GM12878 (cell line): ENCODE data around the gene DIO2. TPM values are rescaled to one million over a fixed set of nuclear protein-coding genes. Genes with fewer than 3 reads are reported as not detected.

ENCODE experiments used
- ATAC-seq: fragments of 200-7000 bp; cut with Tn5 transposase; 3 replicates; pipeline ENCODE4 v1.9.1; 2020; ENCODE audit warnings: mild to moderate bottlenecking, moderate library complexity
- BruUV-seq: library from RNA; stranded (reverse); fragments of 400-500 nt; replicated peaks from 2 replicates; lab custom pipeline; 2021; lab: Mats Ljungman, UMichigan
- CTCF ChIA-PET: fragments of 300-600 bp; sonication (Branson Sonifier 250); formaldehyde crosslinking; extraction: SDS; loops from one replicate; lab custom pipeline; 2021; ENCODE audit warnings: inconsistent platforms; lab: Yijun Ruan, JAX
- POLR2A ChIA-PET: fragments of 350-600 bp; formaldehyde crosslinking; extraction: SDS; loops from one replicate; lab custom pipeline; 2021; ENCODE audit warnings: inconsistent platforms; lab: Charles Lee
- RAD21 ChIA-PET: fragments of 300-600 bp; sonication (Branson Sonifier 250); formaldehyde crosslinking; loops from one replicate; lab custom pipeline; 2023; ENCODE audit warnings: antibody characterized with exemption; ENCODE audit not compliant: unreplicated experiment; lab: Charles Lee
- SMC1A ChIA-PET: fragments of 300-600 bp; sonication (Branson Sonifier 250); formaldehyde crosslinking; loops from one replicate; lab custom pipeline; 2023; ENCODE audit not compliant: unreplicated experiment, uncharacterized antibody; lab: Charles Lee
- DNase-seq: peaks from one replicate; pipeline ENCODE4 v3.0.0-alpha.2; 2011; ENCODE audit warnings: low read depth, low spot score
- FAIRE-seq: peaks from 3 replicates; lab custom pipeline; 2011; peaks lifted over from hg19 to GRCh38; lab: Jason Lieb, UNC
- H2AFZ ChIP-seq: 2 replicates; pipeline ENCODE4 v1.6.0; 2011; ENCODE audit warnings: low read depth, low read length, control low read depth; ENCODE audit not compliant: control insufficient read depth
- H3K27ac ChIP-seq: 2 replicates; pipeline ENCODE4 v1.5.1; 2011; ENCODE audit warnings: control low read depth; ENCODE audit not compliant: control insufficient read depth, insufficient read depth
- H3K27me3 ChIP-seq, 2 experiments: replicated peaks in 1 of 2; 2 replicates each; pipeline versions ENCODE4 v1.6.0 to v1.6.1; 2011; ENCODE audit warnings: low read length in 1 of 2; ENCODE audit not compliant: control insufficient read depth in 2 of 2, insufficient read depth in 2 of 2
- H3K36me3 ChIP-seq, 2 experiments: 2 replicates each; pipeline ENCODE4 v1.5.1; 2011; ENCODE audit warnings: low read length in 1 of 2; ENCODE audit not compliant: control insufficient read depth in 2 of 2, insufficient read depth in 2 of 2
- H3K4me1 ChIP-seq: 2 replicates; pipeline ENCODE4 v1.6.1; 2011; ENCODE audit warnings: mild to moderate bottlenecking, low read length, moderate library complexity, mixed read lengths; ENCODE audit not compliant: control insufficient read depth, insufficient read depth
- H3K4me2 ChIP-seq: 2 replicates; pipeline ENCODE4 v1.6.0; 2011; ENCODE audit warnings: control low read depth; ENCODE audit not compliant: control insufficient read depth, insufficient read depth
- H3K4me3 ChIP-seq: fragments of 200-600 bp; sonication (generic); 2 replicates; pipeline ENCODE4 v1.5.1; 2016
- H3K79me2 ChIP-seq: 2 replicates; pipeline ENCODE4 v1.6.0; 2011; ENCODE audit warnings: low read length; ENCODE audit not compliant: control insufficient read depth, insufficient read depth
- H3K9ac ChIP-seq: 2 replicates; pipeline ENCODE4 v1.8.0; 2011; ENCODE audit warnings: low read length, control low read depth, mixed read lengths; ENCODE audit not compliant: control insufficient read depth, insufficient read depth
- H3K9me3 ChIP-seq: replicated peaks from 3 replicates; pipeline ENCODE4 v1.5.1; 2011; ENCODE audit warnings: mild to moderate bottlenecking, low read length; ENCODE audit not compliant: control insufficient read depth, insufficient read depth
- H4K20me1 ChIP-seq: 2 replicates; pipeline ENCODE4 v1.6.0; 2011; ENCODE audit not compliant: control insufficient read depth, insufficient read depth
- FOS ChIP-seq: IDR thresholded peaks from 3 replicates; pipeline ENCODE4 v1.6.1; 2011; ENCODE audit warnings: borderline replicate concordance; ENCODE audit not compliant: insufficient read length; ENCODE audit errors: extremely low read depth
- IKZF2 ChIP-seq, 2 experiments: fragments of 450-650 bp; IDR thresholded peaks; 2 replicates each; pipeline ENCODE4 v1.6.1; 2017; ENCODE audit warnings: mild to moderate bottlenecking in 2 of 2, moderate library complexity in 2 of 2
- NBN ChIP-seq: fragments of 450-650 bp; IDR thresholded peaks from 2 replicates; pipeline ENCODE4 v1.6.1; 2016
- NR2C2 ChIP-seq: IDR thresholded peaks from 2 replicates; pipeline ENCODE4 v1.6.1; 2011; ENCODE audit warnings: borderline replicate concordance, low read depth; ENCODE audit not compliant: control insufficient read depth, insufficient read length
- RB1 ChIP-seq: fragments of 450-650 bp; formaldehyde crosslinking; IDR thresholded peaks from 2 replicates; pipeline ENCODE4 v1.6.1; 2017; ENCODE audit warnings: mild to moderate bottlenecking, borderline replicate concordance
- RFX5 ChIP-seq: IDR thresholded peaks from 2 replicates; pipeline ENCODE4 v1.6.1; 2011; ENCODE audit warnings: low read depth, low read length, improper control_type of control experiment
- WGBS: methylation state at CpG from one replicate; pipeline ENCODE4 v1.1.6; 2016; ENCODE audit warnings: low lambda C conversion rate; ENCODE audit not compliant: insufficient replicate concordance, insufficient coverage; ENCODE audit errors: missing lambda C conversion rate; 5-methylcytosine and 5-hydroxymethylcytosine counted together
- in situ Hi-C: fragments of 300-500 bp; cut with MboI; formaldehyde crosslinking; loops from 9 replicates; pipeline ENCODE4 v1.14.3; 2018; ENCODE audit warnings: mixed read lengths
- intact Hi-C: fragments of 100-400 bp; cut with micrococcal nuclease; formaldehyde crosslinking; loops from one replicate; pipeline ENCODE4 v1.14.2; 2022; ENCODE audit not compliant: unreplicated experiment
- polyA plus RNA-seq, 11 experiments: library from polyadenylated mRNA; depleted of rRNA in 4 of 11; unstranded in 6 of 11; stranded (reverse) in 5 of 11; fragments of >200 nt; fragmentation: Nextera tagmentation in 4 of 11; fragmentation: Illumina TruSeq in 1 of 11; extraction: Ambion mirVana in 4 of 11; extraction: Trizol in 1 of 11; gene quantifications; 1 replicate in 1 of 11; 2 replicates in 10 of 11; pipeline versions ENCODE4 v1.2.1 to v1.2.3, GENCODE V29; 2011 to 2016; ENCODE audit warnings: inconsistent platforms in 2 of 11, missing spikeins in 2 of 11, low read depth in 1 of 11
- total RNA-seq, 4 experiments: library from RNA; depleted of rRNA in 3 of 4; stranded (reverse); fragments of >200 nt in 3 of 4; fragmentation: Illumina TruSeq in 1 of 4; extraction: Trizol in 1 of 4; gene quantifications; 2 replicates each; pipeline versions ENCODE4 v1.2.1 to v1.2.3, GENCODE V29; 2013 to 2021
- TF ChIP-seq, protein P1 (sequence below): fragments of 450-650 bp; formaldehyde crosslinking; IDR thresholded peaks from 2 replicates; pipeline ENCODE4 v1.4.0; 2020; ENCODE audit warnings: mild to moderate bottlenecking, moderate library complexity
- TF ChIP-seq, protein P2 (sequence below): fragments of 450-650 bp; IDR thresholded peaks from 2 replicates; pipeline ENCODE4 v1.6.1; 2017; ENCODE audit warnings: borderline replicate concordance
- TF ChIP-seq, protein P3 (sequence below): fragments of 450-650 bp; IDR thresholded peaks from 2 replicates; pipeline ENCODE4 v1.6.1; 2017; ENCODE audit warnings: mild to moderate bottlenecking, moderate library complexity
- TF ChIP-seq, protein P4 (sequence below): IDR thresholded peaks from 2 replicates; pipeline ENCODE4 v1.6.1; 2011; ENCODE audit warnings: low read depth, low read length, improper control_type of control experiment, borderline replicate concordance
- TF ChIP-seq, protein P5 (sequence below): fragments of 450-650 bp; IDR thresholded peaks from 2 replicates; pipeline ENCODE4 v1.6.1; 2017; ENCODE audit warnings: mild to moderate bottlenecking

DIO2 gene
- total and polyA plus RNA-seq, 10 of the 15 experiments (the other 5 are each of a cell fraction or from before 2014, with no cell fraction given), result not detected

DNA sequence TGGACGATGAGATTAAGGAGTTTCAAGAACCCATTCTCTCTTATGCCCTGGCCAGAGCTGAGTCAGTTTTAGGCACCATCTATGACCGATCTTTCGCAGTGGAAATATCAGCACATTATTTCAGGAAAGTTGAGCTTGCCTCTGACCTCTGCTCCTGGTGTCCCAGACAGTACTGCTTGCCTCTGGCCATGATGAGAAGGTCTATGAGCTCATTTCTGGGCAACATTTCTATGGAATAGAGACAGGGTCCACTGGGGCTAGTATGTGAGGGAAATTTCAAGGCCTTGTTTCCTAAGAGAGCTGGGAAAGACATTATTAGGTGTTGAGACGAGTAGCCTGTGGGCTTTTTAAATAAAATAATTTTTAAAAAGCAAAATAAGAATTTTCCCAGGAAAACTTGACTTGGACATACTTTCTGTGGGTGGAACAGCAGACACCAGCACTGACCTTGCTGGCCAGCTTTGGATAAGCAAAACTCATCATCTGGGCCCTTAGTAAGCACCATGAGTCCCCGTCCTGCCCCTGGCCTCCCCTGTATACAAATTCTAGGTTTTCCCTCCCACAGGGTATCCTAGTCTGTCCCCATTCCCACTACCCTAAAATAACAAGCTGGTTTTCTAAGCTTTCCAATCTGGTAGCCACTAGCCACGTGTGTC lies 43.4 kb downstream of the DIO2 start:
- POLR2A ChIA-PET, result no interaction called here
- SMC1A ChIA-PET, result no interaction called here
- H3K9me3 ChIP-seq, result no peaks in the 10 kb centered on the region
- intact Hi-C loops (no loop called here), in situ Hi-C loops (no loop called here)
- no peaks in the 10 kb centered on the region for H4K20me1 ChIP-seq
- ATAC-seq (no peak), DNase-seq (no peak), FAIRE-seq (no peak)
- H3K36me3 ChIP-seq, result no peaks in the 10 kb centered on the region
- no peaks in the 10 kb centered on the region for H3K79me2 ChIP-seq
- 10% methylated on average over 6 of the region's 6 CpGs for WGBS
- H3K9ac ChIP-seq, result no peak overlapping the region
- no peak overlapping the region for H3K4me3 ChIP-seq
- CTCF ChIA-PET, result interaction anchor here (1.5 kb wide), 1 partner anchor 46 kb away, joined by 4 read pairs; no protein-coding TSS in a partner anchor
- no peak overlapping the region for H2AFZ ChIP-seq
- no peaks in the 10 kb centered on the region for H3K27me3 ChIP-seq
- no peak overlapping the region for H3K4me2 ChIP-seq
- RAD21 ChIA-PET, result no interaction called here
- H3K4me1 ChIP-seq, result no peaks in the 10 kb centered on the region
- no peak overlapping the region for H3K27ac ChIP-seq
- no TSS peak for BruUV-seq
- TF ChIP-seq RB1 (no peak), NR2C2 (no peak), NBN (no peak), RFX5 (no peak), IKZF2 (IDR thresholded peaks at IDR 0.05) (no peak), FOS (no peak)
- TF ChIP-seq, protein P1, sequence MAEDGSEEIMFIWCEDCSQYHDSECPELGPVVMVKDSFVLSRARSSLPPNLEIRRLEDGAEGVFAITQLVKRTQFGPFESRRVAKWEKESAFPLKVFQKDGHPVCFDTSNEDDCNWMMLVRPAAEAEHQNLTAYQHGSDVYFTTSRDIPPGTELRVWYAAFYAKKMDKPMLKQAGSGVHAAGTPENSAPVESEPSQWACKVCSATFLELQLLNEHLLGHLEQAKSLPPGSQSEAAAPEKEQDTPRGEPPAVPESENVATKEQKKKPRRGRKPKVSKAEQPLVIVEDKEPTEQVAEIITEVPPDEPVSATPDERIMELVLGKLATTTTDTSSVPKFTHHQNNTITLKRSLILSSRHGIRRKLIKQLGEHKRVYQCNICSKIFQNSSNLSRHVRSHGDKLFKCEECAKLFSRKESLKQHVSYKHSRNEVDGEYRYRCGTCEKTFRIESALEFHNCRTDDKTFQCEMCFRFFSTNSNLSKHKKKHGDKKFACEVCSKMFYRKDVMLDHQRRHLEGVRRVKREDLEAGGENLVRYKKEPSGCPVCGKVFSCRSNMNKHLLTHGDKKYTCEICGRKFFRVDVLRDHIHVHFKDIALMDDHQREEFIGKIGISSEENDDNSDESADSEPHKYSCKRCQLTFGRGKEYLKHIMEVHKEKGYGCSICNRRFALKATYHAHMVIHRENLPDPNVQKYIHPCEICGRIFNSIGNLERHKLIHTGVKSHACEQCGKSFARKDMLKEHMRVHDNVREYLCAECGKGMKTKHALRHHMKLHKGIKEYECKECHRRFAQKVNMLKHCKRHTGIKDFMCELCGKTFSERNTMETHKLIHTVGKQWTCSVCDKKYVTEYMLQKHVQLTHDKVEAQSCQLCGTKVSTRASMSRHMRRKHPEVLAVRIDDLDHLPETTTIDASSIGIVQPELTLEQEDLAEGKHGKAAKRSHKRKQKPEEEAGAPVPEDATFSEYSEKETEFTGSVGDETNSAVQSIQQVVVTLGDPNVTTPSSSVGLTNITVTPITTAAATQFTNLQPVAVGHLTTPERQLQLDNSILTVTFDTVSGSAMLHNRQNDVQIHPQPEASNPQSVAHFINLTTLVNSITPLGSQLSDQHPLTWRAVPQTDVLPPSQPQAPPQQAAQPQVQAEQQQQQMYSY (CRISPR knock-in tag), result no peak
- TF ChIP-seq, protein P2, sequence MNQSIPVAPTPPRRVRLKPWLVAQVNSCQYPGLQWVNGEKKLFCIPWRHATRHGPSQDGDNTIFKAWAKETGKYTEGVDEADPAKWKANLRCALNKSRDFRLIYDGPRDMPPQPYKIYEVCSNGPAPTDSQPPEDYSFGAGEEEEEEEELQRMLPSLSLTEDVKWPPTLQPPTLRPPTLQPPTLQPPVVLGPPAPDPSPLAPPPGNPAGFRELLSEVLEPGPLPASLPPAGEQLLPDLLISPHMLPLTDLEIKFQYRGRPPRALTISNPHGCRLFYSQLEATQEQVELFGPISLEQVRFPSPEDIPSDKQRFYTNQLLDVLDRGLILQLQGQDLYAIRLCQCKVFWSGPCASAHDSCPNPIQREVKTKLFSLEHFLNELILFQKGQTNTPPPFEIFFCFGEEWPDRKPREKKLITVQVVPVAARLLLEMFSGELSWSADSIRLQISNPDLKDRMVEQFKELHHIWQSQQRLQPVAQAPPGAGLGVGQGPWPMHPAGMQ, result no peak
- TF ChIP-seq, protein P3, sequence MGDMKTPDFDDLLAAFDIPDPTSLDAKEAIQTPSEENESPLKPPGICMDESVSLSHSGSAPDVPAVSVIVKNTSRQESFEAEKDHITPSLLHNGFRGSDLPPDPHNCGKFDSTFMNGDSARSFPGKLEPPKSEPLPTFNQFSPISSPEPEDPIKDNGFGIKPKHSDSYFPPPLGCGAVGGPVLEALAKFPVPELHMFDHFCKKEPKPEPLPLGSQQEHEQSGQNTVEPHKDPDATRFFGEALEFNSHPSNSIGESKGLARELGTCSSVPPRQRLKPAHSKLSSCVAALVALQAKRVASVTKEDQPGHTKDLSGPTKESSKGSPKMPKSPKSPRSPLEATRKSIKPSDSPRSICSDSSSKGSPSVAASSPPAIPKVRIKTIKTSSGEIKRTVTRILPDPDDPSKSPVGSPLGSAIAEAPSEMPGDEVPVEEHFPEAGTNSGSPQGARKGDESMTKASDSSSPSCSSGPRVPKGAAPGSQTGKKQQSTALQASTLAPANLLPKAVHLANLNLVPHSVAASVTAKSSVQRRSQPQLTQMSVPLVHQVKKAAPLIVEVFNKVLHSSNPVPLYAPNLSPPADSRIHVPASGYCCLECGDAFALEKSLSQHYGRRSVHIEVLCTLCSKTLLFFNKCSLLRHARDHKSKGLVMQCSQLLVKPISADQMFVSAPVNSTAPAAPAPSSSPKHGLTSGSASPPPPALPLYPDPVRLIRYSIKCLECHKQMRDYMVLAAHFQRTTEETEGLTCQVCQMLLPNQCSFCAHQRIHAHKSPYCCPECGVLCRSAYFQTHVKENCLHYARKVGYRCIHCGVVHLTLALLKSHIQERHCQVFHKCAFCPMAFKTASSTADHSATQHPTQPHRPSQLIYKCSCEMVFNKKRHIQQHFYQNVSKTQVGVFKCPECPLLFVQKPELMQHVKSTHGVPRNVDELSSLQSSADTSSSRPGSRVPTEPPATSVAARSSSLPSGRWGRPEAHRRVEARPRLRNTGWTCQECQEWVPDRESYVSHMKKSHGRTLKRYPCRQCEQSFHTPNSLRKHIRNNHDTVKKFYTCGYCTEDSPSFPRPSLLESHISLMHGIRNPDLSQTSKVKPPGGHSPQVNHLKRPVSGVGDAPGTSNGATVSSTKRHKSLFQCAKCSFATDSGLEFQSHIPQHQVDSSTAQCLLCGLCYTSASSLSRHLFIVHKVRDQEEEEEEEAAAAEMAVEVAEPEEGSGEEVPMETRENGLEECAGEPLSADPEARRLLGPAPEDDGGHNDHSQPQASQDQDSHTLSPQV, result no peak
- TF ChIP-seq, protein P4, sequence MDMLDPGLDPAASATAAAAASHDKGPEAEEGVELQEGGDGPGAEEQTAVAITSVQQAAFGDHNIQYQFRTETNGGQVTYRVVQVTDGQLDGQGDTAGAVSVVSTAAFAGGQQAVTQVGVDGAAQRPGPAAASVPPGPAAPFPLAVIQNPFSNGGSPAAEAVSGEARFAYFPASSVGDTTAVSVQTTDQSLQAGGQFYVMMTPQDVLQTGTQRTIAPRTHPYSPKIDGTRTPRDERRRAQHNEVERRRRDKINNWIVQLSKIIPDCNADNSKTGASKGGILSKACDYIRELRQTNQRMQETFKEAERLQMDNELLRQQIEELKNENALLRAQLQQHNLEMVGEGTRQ, result no peak
- TF ChIP-seq, protein P5, sequence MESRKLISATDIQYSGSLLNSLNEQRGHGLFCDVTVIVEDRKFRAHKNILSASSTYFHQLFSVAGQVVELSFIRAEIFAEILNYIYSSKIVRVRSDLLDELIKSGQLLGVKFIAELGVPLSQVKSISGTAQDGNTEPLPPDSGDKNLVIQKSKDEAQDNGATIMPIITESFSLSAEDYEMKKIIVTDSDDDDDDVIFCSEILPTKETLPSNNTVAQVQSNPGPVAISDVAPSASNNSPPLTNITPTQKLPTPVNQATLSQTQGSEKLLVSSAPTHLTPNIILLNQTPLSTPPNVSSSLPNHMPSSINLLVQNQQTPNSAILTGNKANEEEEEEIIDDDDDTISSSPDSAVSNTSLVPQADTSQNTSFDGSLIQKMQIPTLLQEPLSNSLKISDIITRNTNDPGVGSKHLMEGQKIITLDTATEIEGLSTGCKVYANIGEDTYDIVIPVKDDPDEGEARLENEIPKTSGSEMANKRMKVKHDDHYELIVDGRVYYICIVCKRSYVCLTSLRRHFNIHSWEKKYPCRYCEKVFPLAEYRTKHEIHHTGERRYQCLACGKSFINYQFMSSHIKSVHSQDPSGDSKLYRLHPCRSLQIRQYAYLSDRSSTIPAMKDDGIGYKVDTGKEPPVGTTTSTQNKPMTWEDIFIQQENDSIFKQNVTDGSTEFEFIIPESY, result no peak
